ENCODE measurements around the gene GNG10. TPM values are rescaled to one million over a fixed set of nuclear protein-coding genes. Genes with fewer than 3 reads are reported as not detected.

GNG10 gene
- total and polyA plus RNA-seq, 4 experiments from 2014 or later = 9.8 to 37.5 (median 20.2) TPM

DNA sequence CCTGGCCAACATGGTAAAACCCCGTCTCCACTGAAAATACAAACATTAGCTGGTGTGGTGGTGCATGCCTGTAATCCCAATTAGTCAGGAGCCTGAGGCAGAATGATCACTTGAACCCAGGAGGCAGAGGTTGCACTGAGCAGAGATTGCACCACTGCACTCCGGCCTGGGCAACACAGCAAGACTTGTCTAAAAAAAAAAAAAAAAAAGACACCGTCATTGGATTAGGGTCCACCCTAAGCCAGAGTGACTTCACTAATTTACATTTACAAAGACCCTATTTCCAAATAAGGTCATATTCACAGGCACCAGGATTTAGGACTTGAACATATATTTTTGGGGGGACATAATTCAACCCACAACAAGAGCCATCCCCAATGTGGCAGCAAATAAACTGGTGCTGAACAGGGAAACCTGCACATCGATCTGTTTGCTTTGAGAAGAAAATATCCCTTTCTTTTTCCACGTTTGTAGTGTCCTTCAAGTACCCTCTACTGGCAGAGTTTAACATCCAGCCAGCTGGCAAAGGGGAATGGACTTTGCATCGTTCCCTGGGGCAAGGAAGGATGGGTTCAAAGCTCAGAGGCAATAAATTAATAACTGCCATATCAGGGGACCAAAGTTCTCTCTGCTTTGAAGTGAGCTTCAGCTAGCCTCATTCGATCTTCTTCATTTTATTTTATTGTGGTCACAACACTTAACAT, 34.0 kb upstream of the GNG10 start:
- peaks cover 10 to 19% (median 15%) of the 10 kb centered on the region in 4 donors for H3K4me1 Mint-ChIP-seq
- CTCF ChIA-PET (ENCODE audit: partially characterized antibody) = no interaction called here
- intact Hi-C loops (cut with micrococcal nuclease) = no loop called here

DNA sequence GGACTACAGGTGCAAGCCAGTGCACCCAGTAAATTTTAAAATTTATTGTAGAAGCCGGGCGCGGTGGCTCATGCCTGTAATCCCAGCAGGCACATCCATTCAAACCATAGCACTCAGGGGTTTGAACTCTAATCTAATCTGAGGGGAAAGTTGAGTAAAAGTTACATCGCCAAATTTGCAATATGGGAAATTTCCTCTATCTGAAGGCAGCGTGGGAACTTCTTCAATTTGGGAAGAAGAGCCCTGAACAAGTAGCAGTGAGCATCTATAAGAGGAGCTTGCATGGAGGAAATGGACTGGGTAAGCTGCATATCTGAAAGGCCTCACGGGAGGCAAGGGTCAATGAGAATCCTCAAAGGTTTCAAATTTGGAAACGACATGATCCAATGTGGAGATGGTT, 33.0 kb upstream of the GNG10 start:
- H3K4me1 Mint-ChIP-seq = peaks cover 18 to 29% (median 25%) of the 10 kb centered on the region in 4 donors
- intact Hi-C loops (cut with micrococcal nuclease) = no loop called here
- POLR2A ChIA-PET (ENCODE audit: partially characterized antibody) = no interaction called here

More for the DNA sequence above, 34.0 kb upstream of the GNG10 start:
- Mint-ChIP-seq H3K36me3 (peaks cover 0 to 9% of the 10 kb centered on the region in 2 donors), H3K4me3 (no peak overlapping the region), H3K9me3 (no peaks in the 10 kb centered on the region), H3K27me3 (peaks cover 3% of the 10 kb centered on the region in 2 donors), H3K27ac (no peak overlapping the region)
- POLR2A ChIA-PET (ENCODE audit: partially characterized antibody) = no interaction called here
- no peaks in the 10 kb centered on the region for H3K36me3 ChIP-seq (ENCODE audit: insufficient read depth, low read length)
- no peak for DNase-seq
- no peaks in the 10 kb centered on the region for H3K9me3 ChIP-seq (ENCODE audit: control insufficient read depth in 1 of 2, low read length in 2 of 2)
- no peak overlapping the region for H3K27ac ChIP-seq (ENCODE audit: low read depth, low read length)
- H3K4me1 ChIP-seq (ENCODE audit: insufficient read depth, low read length) = peaks cover 14% of the 10 kb centered on the region
- no peak overlapping the region for H3K4me3 ChIP-seq (ENCODE audit: low read length in 2 of 2)
- H3K27me3 ChIP-seq (ENCODE audit: insufficient read depth, low read length) = no peaks in the 10 kb centered on the region

DNA sequence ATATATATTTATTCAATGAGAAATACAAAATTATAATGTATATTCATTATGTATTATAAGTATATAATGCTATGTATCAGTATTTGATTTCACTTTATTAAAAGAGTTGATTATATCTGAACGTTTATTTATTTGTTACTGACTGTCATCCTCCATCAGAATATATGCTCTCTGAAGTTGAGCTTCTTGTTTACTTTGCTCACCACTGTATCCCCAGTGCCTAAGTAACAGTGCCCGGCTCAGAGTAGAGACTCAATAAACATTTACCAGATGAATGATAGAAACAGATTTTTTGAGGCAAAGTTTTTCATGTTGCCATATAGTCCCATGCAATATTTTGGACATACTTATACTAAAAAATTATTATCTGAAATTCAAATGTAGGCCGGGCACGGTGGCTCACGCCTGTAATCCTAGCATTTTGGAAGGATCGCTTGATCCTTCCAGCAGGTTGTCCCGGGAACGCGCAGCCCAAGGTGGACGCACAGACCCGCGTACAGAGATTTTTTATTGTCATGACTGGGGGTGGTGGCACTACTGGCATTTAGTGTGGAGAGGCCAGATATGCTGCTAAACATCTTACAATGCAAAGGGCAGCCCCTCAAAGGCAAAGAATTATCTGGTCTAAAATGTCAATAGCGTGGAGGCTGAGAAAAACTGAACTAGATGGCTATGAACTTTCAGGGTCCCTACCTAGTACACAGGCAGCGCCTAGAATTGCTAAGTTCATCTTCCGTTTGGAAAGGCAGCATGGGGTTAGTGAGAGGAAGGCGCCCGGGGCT, 31.0 kb upstream of the GNG10 start:
- peak overlapping the region; percentile 94 to 99 (median 98) for H3K4me3 Mint-ChIP-seq
- DNase-seq = no peak
- Histone ChIP-seq H3K27ac (ENCODE audit: low read depth, low read length) (peak overlapping the region; percentile 39), H3K4me3 (ENCODE audit: low read length in 2 of 2) (peak overlapping the region; percentile 69 to 86), H3K27me3 (ENCODE audit: insufficient read depth, low read length) (no peaks in the 10 kb centered on the region), H3K9me3 (ENCODE audit: control insufficient read depth in 1 of 2, low read length in 2 of 2) (no peaks in the 10 kb centered on the region), H3K36me3 (ENCODE audit: insufficient read depth, low read length) (no peaks in the 10 kb centered on the region), H3K4me1 (ENCODE audit: insufficient read depth, low read length) (peaks cover 21% of the 10 kb centered on the region)
- ChIA-PET POLR2A (ENCODE audit: partially characterized antibody) (interaction anchor here (0.5 to 2.1 kb wide), 12 partner anchors 18 to 749 kb away, joined by 3 to 21 read pairs (median 8); partner anchors contain the start of genes ECPAS, GNG10, HSDL2 and UGCG), CTCF (ENCODE audit: partially characterized antibody) (interaction anchor here (1.1 to 1.4 kb wide), 2 partner anchors 9 to 32 kb away, joined by 4 to 5 read pairs; no protein-coding TSS in a partner anchor)
- peaks cover 0 to 9% of the 10 kb centered on the region in 2 donors for H3K36me3 Mint-ChIP-seq
- intact Hi-C loops (cut with micrococcal nuclease) = loop anchor here (2.0 to 10.0 kb wide), 6 partner anchors 60 to 1124 kb away; partner anchors contain the start of genes PTBP3, SNX30 and UGCG
- H3K27ac Mint-ChIP-seq = peak overlapping the region; percentile 88 to 97 (median 94)
- H3K27me3 Mint-ChIP-seq = peaks cover 0 to 1% of the 10 kb centered on the region in 2 donors
- no peaks in the 10 kb centered on the region for H3K9me3 Mint-ChIP-seq
- H3K4me1 Mint-ChIP-seq = peaks cover 30 to 49% (median 39%) of the 10 kb centered on the region in 4 donors

More for the DNA sequence above, 33.0 kb upstream of the GNG10 start:
- Histone ChIP-seq H3K27me3 (ENCODE audit: insufficient read depth, low read length) (no peaks in the 10 kb centered on the region), H3K9me3 (ENCODE audit: control insufficient read depth in 1 of 2, low read length in 2 of 2) (no peaks in the 10 kb centered on the region), H3K36me3 (ENCODE audit: insufficient read depth, low read length) (no peaks in the 10 kb centered on the region), H3K4me1 (ENCODE audit: insufficient read depth, low read length) (peaks cover 21% of the 10 kb centered on the region), H3K27ac (ENCODE audit: low read depth, low read length) (no peak overlapping the region), H3K4me3 (ENCODE audit: low read length in 2 of 2) (no peak overlapping the region)
- H3K27me3 Mint-ChIP-seq = peaks cover 1 to 3% of the 10 kb centered on the region in 2 donors
- no peak for DNase-seq
- peaks cover 0 to 9% of the 10 kb centered on the region in 2 donors for H3K36me3 Mint-ChIP-seq
- no peak overlapping the region for H3K27ac Mint-ChIP-seq
- H3K4me3 Mint-ChIP-seq = no peak overlapping the region
- CTCF ChIA-PET (ENCODE audit: partially characterized antibody) = no interaction called here
- no peaks in the 10 kb centered on the region for H3K9me3 Mint-ChIP-seq

DNA sequence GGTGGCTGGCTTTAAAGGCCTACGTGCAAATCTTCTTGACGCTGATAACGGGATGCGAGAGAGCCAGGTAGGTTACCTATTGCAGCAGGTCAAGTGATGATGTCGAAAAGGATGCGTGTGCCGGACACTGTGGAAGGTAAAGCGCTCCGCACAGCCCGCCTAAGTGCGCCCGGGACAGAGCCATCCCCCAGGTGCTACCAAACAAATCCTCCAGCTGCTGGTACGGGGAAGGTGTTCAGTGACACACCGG, 30.5 kb upstream of the GNG10 start:
- H3K9me3 Mint-ChIP-seq = no peaks in the 10 kb centered on the region
- peaks cover 0 to 1% of the 10 kb centered on the region in 2 donors for H3K27me3 Mint-ChIP-seq
- Histone ChIP-seq H3K4me3 (ENCODE audit: low read length in 2 of 2) (peak overlapping the region; percentile 69 to 86), H3K36me3 (ENCODE audit: insufficient read depth, low read length) (no peaks in the 10 kb centered on the region), H3K27me3 (ENCODE audit: insufficient read depth, low read length) (no peaks in the 10 kb centered on the region), H3K27ac (ENCODE audit: low read depth, low read length) (peak overlapping the region; percentile 39), H3K4me1 (ENCODE audit: insufficient read depth, low read length) (peaks cover 21% of the 10 kb centered on the region), H3K9me3 (ENCODE audit: control insufficient read depth in 1 of 2, low read length in 2 of 2) (no peaks in the 10 kb centered on the region)
- ChIA-PET POLR2A (ENCODE audit: partially characterized antibody) (interaction anchor here (0.5 to 2.1 kb wide), 13 partner anchors 15 to 1122 kb away, joined by 3 to 21 read pairs (median 8); partner anchors contain the start of genes ECPAS, GNG10, HSDL2 and UGCG), CTCF (ENCODE audit: partially characterized antibody) (interaction anchor here (1.1 to 1.4 kb wide), 2 partner anchors 9 to 33 kb away, joined by 4 to 5 read pairs; no protein-coding TSS in a partner anchor)
- peaks cover 0 to 9% of the 10 kb centered on the region in 2 donors for H3K36me3 Mint-ChIP-seq
- peaks cover 32 to 52% (median 42%) of the 10 kb centered on the region in 4 donors for H3K4me1 Mint-ChIP-seq
- intact Hi-C loops (cut with micrococcal nuclease) = loop anchor here (1.0 to 10.0 kb wide), 10 partner anchors 30 to 1709 kb away; partner anchors contain the start of genes GNG10, PTBP3, SNX30 and UGCG
- H3K4me3 Mint-ChIP-seq = peak overlapping the region; percentile 94 to 99 (median 98)
- no peak for DNase-seq
- H3K27ac Mint-ChIP-seq = peak overlapping the region; percentile 88 to 97 (median 94)

DNA sequence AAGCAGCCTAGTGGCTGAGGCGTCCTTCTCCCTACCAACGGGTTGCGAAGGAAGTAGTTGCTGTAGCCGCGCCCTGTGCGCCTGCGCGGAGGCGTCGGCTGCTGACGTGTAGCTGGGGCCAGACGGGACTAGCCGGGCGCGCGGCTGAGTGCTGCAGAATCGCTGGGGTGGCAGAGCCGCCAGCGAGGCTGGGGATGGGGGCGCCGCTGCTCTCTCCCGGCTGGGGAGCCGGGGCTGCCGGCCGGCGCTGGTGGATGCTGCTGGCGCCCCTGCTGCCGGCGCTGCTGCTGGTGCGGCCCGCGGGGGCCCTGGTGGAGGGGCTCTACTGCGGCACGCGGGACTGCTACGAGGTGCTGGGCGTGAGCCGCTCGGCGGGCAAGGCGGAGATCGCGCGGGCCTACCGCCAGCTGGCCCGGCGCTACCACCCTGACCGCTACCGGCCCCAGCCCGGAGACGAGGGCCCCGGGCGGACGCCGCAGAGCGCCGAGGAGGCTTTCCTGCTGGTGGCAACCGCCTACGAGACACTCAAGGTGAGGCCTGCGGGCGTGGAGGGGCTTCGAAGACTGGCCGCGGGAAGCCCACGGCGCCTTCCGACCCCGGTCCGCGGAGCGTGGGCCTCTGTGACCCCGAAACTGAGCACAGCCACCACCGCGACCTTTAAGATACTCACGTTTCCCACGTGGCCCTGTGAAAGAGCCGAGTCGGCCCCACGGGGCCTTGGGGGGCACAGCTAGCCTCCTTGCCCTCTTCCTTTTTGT, 30.0 kb upstream of the GNG10 start, which contains the start of gene DNAJC25:
TSS of gene DNAJC25 (plus strand) at position 121 of the 758 bp plus-strand sequence. CDS start at position 195, 74 bp downstream.
- no peaks in the 10 kb centered on the region for H3K27me3 ChIP-seq (ENCODE audit: insufficient read depth, low read length)
- Mint-ChIP-seq H3K27ac (peak within 1 kb of the TSS; percentile 88 to 97 (median 94)), H3K9me3 (no peaks in the 10 kb centered on the region), H3K4me3 (peak within 1 kb of the TSS; percentile 94 to 99 (median 98)), H3K36me3 (peaks cover 0 to 9% of the 10 kb centered on the region in 2 donors), H3K27me3 (peaks cover 0 to 1% of the 10 kb centered on the region in 2 donors), H3K4me1 (peaks cover 35 to 52% (median 43%) of the 10 kb centered on the region in 4 donors)
- H3K4me1 ChIP-seq (ENCODE audit: insufficient read depth, low read length) = peaks cover 21% of the 10 kb centered on the region
- ChIA-PET CTCF (ENCODE audit: partially characterized antibody) (interaction anchor here (0.6 to 1.4 kb wide), 3 partner anchors 10 to 446 kb away, joined by 3 to 5 read pairs (median 4); no protein-coding TSS in a partner anchor), POLR2A (ENCODE audit: partially characterized antibody) (interaction anchor here (0.5 to 2.1 kb wide), 14 partner anchors 15 to 1122 kb away, joined by 3 to 21 read pairs (median 7); partner anchors contain the start of genes ECPAS, GNG10, HSDL2 and UGCG)
- DNase-seq = peak; percentile 96 to 98 (median 98)
- H3K9me3 ChIP-seq (ENCODE audit: control insufficient read depth in 1 of 2, low read length in 2 of 2) = no peaks in the 10 kb centered on the region
- H3K36me3 ChIP-seq (ENCODE audit: insufficient read depth, low read length) = no peaks in the 10 kb centered on the region
- peak within 1 kb of the TSS; percentile 76 for H3K27ac ChIP-seq (ENCODE audit: low read depth, low read length)
- intact Hi-C loops (cut with micrococcal nuclease) = loop anchor here (1.0 to 10.0 kb wide), 10 partner anchors 30 to 1709 kb away; partner anchors contain the start of genes GNG10, PTBP3, SNX30 and UGCG
- peak within 1 kb of the TSS; percentile 69 to 86 for H3K4me3 ChIP-seq (ENCODE audit: low read length in 2 of 2)

DNA sequence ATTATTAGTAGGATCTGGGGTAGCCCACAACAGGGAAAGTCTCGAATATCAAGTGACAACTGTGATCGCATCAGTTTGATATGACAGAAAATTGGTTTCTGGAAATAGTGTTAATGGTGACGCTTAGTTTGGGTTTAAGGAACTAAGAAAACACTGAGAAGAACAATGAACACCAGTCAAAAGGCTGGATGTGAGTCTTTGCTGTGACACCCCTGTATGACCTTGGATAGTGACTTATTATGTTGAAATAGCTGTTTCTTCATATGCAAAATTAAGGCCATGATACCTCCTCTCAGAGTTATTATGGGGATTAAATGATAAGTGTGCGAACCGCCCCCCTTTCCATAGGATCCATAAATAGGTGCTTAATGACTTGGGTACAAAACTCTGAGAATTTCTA, 29.3 kb upstream of the GNG10 start:
- DNase-seq = peak in 1 of 5 donors; percentile 4
- peak overlapping the region; percentile 38 to 69 for H3K4me3 ChIP-seq (ENCODE audit: low read length in 2 of 2)
- peaks cover 0 to 9% of the 10 kb centered on the region in 2 donors for H3K36me3 Mint-ChIP-seq
- H3K27me3 ChIP-seq (ENCODE audit: insufficient read depth, low read length) = no peaks in the 10 kb centered on the region
- peaks cover 0 to 1% of the 10 kb centered on the region in 2 donors for H3K27me3 Mint-ChIP-seq
- H3K27ac Mint-ChIP-seq = peak overlapping the region; percentile 82 to 92 (median 89)
- H3K4me1 Mint-ChIP-seq = peaks cover 35 to 52% (median 43%) of the 10 kb centered on the region in 4 donors
- H3K36me3 ChIP-seq (ENCODE audit: insufficient read depth, low read length) = no peaks in the 10 kb centered on the region
- ChIA-PET CTCF (ENCODE audit: partially characterized antibody) (interaction anchor here (0.6 kb wide), 1 partner anchor 446 kb away, joined by 3 read pairs; no protein-coding TSS in a partner anchor), POLR2A (ENCODE audit: partially characterized antibody) (interaction anchor here (0.9 to 2.1 kb wide), 8 partner anchors 14 to 748 kb away, joined by 3 to 21 read pairs (median 10); partner anchors contain the start of genes ECPAS, GNG10, HSDL2 and UGCG)
- H3K9me3 ChIP-seq (ENCODE audit: control insufficient read depth in 1 of 2, low read length in 2 of 2) = no peaks in the 10 kb centered on the region
- intact Hi-C loops (cut with micrococcal nuclease) = loop anchor here (5.0 to 10.0 kb wide), 2 partner anchors 265 to 1123 kb away; partner anchors contain the start of genes SNX30 and UGCG
- peak overlapping the region; percentile 76 for H3K27ac ChIP-seq (ENCODE audit: low read depth, low read length)
- peak overlapping the region; percentile 79 to 94 (median 90) for H3K4me3 Mint-ChIP-seq
- H3K9me3 Mint-ChIP-seq = no peaks in the 10 kb centered on the region
- H3K4me1 ChIP-seq (ENCODE audit: insufficient read depth, low read length) = peaks cover 21% of the 10 kb centered on the region

Measured in CD4-positive, alpha-beta memory T cell (primary cell).